Left ventricle myocardium inferior (tissue), 1 donor: Measurements from ENCODE around the gene INTS12. TPM values are rescaled to one million over a fixed set of nuclear protein-coding genes. Genes with fewer than 3 reads are reported as not detected.

ENCODE experiments used
- DNase-seq: peaks from one replicate; pipeline ENCODE4 v3.0.0-alpha.2; 2020
- H3K27ac ChIP-seq: fragments of 200-600 bp; replicated peaks from 2 replicates; pipeline ENCODE4 v1.8.0; 2021
- H3K27me3 ChIP-seq: fragments of 200-600 bp; 2 replicates; pipeline ENCODE4 v1.8.0; 2021; ENCODE audit warnings: low read depth
- H3K36me3 ChIP-seq: fragments of 200-600 bp; 2 replicates; pipeline ENCODE4 v1.8.0; 2021
- H3K4me1 ChIP-seq: fragments of 200-600 bp; 2 replicates; pipeline ENCODE4 v1.8.0; 2021
- H3K4me3 ChIP-seq: fragments of 200-600 bp; 2 replicates; pipeline ENCODE4 v1.8.0; 2021; ENCODE audit warnings: mild to moderate bottlenecking, moderate library complexity
- H3K9me3 ChIP-seq: fragments of 200-600 bp; replicated peaks from 2 replicates; pipeline ENCODE4 v1.8.0; 2021
- intact Hi-C: fragments of 100-400 bp; cut with micrococcal nuclease; formaldehyde crosslinking; loops from one replicate; pipeline ENCODE4 v1.11.0; 2022
- total RNA-seq: library from RNA; stranded (reverse); fragmentation: NEBNext Ultra II Directional; extraction: Animal tissue kit (Norgen Biotek cat#: 25700); gene quantifications from one replicate; pipeline ENCODE4 v1.2.1, GENCODE V29; 2021
- TF ChIP-seq, protein P1 (sequence below): fragments of 200-600 bp; IDR thresholded peaks from 2 replicates; pipeline ENCODE4 v1.8.0; 2021; ENCODE audit warnings: antibody characterized with exemption, mild to moderate bottlenecking, borderline replicate concordance
- donor health status: DM: no; HTN: yes; CAD: no; lungs with severe emphysema.

INTS12 gene
- total RNA-seq, 1 donor from 2014 or later: 20.6 TPM

GRCh38 chr4:105662935-105663675 is 45.4 kb downstream of the INTS12 start:
- DNase-seq: no peak
- no peak overlapping the region for H3K27ac ChIP-seq
- no peaks in the 10 kb centered on the region for H3K36me3 ChIP-seq
- TF ChIP-seq, protein P1, sequence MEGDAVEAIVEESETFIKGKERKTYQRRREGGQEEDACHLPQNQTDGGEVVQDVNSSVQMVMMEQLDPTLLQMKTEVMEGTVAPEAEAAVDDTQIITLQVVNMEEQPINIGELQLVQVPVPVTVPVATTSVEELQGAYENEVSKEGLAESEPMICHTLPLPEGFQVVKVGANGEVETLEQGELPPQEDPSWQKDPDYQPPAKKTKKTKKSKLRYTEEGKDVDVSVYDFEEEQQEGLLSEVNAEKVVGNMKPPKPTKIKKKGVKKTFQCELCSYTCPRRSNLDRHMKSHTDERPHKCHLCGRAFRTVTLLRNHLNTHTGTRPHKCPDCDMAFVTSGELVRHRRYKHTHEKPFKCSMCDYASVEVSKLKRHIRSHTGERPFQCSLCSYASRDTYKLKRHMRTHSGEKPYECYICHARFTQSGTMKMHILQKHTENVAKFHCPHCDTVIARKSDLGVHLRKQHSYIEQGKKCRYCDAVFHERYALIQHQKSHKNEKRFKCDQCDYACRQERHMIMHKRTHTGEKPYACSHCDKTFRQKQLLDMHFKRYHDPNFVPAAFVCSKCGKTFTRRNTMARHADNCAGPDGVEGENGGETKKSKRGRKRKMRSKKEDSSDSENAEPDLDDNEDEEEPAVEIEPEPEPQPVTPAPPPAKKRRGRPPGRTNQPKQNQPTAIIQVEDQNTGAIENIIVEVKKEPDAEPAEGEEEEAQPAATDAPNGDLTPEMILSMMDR: no peak
- H3K27me3 ChIP-seq: no peaks in the 10 kb centered on the region
- intact Hi-C loops: no loop called here
- H3K9me3 ChIP-seq: no peaks in the 10 kb centered on the region
- no peaks in the 10 kb centered on the region for H3K4me1 ChIP-seq
- H3K4me3 ChIP-seq: no peak overlapping the region

DNA sequence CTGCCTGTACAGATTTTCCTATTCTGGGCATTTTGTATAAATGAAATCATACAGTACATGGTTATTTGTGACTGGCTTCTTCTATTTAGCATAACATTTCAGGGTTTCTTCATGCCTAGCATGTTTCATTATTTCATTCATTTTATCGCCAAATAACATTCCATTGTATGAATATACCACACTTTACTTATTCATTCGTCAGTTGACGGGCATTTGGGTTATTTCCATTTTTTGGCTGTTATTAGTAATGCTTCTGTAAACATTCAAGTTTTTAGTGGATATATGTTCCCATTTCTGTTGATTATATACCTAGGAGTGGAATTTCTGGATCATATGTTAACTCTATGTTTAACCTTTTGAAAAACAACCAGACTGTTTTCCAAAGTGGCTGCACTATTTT is 47.5 kb downstream of the INTS12 start:
- no peak overlapping the region for H3K4me3 ChIP-seq
- H3K27me3 ChIP-seq: no peaks in the 10 kb centered on the region
- H3K4me1 ChIP-seq: no peaks in the 10 kb centered on the region
- no peaks in the 10 kb centered on the region for H3K9me3 ChIP-seq
- intact Hi-C loops: no loop called here
- H3K27ac ChIP-seq: no peak overlapping the region
- no peak for DNase-seq
- no peaks in the 10 kb centered on the region for H3K36me3 ChIP-seq
- TF ChIP-seq, protein P1: no peak

DNA sequence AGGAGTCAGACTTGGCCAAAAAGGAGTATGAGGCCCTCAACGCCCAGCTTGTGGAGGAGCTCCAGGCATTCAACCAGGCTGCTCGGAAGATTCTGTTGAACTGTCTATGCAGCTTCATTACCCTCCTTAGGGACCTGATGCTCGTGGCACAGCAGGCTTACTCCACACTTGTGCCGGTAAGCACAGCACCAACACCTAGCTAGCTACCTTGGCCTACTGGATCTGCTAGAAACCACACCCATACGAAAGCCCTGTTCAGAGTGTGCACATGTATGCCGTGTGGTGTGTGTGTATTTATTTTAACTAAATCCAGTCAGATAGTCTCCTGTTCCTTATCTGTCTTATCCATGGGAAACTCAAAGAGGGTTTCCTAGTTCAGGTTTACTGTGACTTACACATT is 49.3 kb downstream of the INTS12 start:
- no peak overlapping the region for H3K27ac ChIP-seq
- no peaks in the 10 kb centered on the region for H3K27me3 ChIP-seq
- H3K4me1 ChIP-seq: no peaks in the 10 kb centered on the region
- TF ChIP-seq, protein P1: no peak
- intact Hi-C loops: no loop called here
- no peaks in the 10 kb centered on the region for H3K36me3 ChIP-seq
- H3K4me3 ChIP-seq: no peak overlapping the region
- no peak for DNase-seq
- H3K9me3 ChIP-seq: no peaks in the 10 kb centered on the region

GRCh38 chr4:105657117-105657765 is 51.2 kb downstream of the INTS12 start:
- DNase-seq: no peak
- TF ChIP-seq, protein P1: no peak
- Histone ChIP-seq H3K4me1 (no peaks in the 10 kb centered on the region), H3K27me3 (no peaks in the 10 kb centered on the region), H3K4me3 (no peak overlapping the region), H3K9me3 (no peaks in the 10 kb centered on the region), H3K36me3 (no peaks in the 10 kb centered on the region), H3K27ac (no peak overlapping the region)
- intact Hi-C loops: no loop called here

GRCh38 chr4:105652286-105652888 is 56.1 kb downstream of the INTS12 start:
- TF ChIP-seq, protein P1: no peak
- intact Hi-C loops: no loop called here
- Histone ChIP-seq H3K27me3 (no peaks in the 10 kb centered on the region), H3K4me1 (no peaks in the 10 kb centered on the region), H3K9me3 (no peaks in the 10 kb centered on the region), H3K4me3 (no peak overlapping the region), H3K36me3 (no peaks in the 10 kb centered on the region), H3K27ac (no peak overlapping the region)
- no peak for DNase-seq
